IMR-90 (cell line): Measurements from ENCODE around the gene NOD2. TPM values are rescaled to one million over a fixed set of nuclear protein-coding genes. Genes with fewer than 3 reads are reported as not detected.

ENCODE experiments used
- ATAC-seq: fragments of 200-7000 bp; cut with Tn5 transposase; 2 replicates; pipeline ENCODE4 v1.9.1; 2020; ENCODE audit warnings: low read depth, mild to moderate bottlenecking, moderate library complexity
- BruUV-seq: library from RNA; stranded (reverse); fragments of 400-500 nt; replicated peaks from 2 replicates; lab custom pipeline; 2021; lab: Mats Ljungman, UMichigan
- CTCF ChIA-PET: fragments of 300-600 bp; formaldehyde crosslinking; extraction: SDS; loops from one replicate; lab custom pipeline; 2021; ENCODE audit warnings: antibody characterized with exemption; lab: Yijun Ruan, JAX
- POLR2A ChIA-PET: fragments of 300-600 bp; sonication (Branson Sonifier 250); formaldehyde crosslinking; loops from one replicate; lab custom pipeline; 2022; ENCODE audit warnings: antibody characterized with exemption; ENCODE audit not compliant: unreplicated experiment; lab: Charles Lee
- DNase-seq: peaks from one replicate; pipeline ENCODE4 v3.0.0; 2013
- H2AFZ ChIP-seq: replicated peaks from 2 replicates; pipeline ENCODE3; 2013; ENCODE audit warnings: low read length, mild to moderate bottlenecking; ENCODE audit not compliant: poor library complexity
- H2AK5ac ChIP-seq: 2 replicates; pipeline ENCODE4 v1.6.1; 2013; ENCODE audit warnings: low read depth, low read length, inconsistent platforms
- H2AK9ac ChIP-seq: replicated peaks from 2 replicates; pipeline ENCODE3; 2013; ENCODE audit warnings: mild to moderate bottlenecking, low read depth, low read length, moderate library complexity; ENCODE audit not compliant: poor library complexity
- H2BK120ac ChIP-seq: 2 replicates; pipeline ENCODE4 v1.6.1; 2013; ENCODE audit warnings: low read depth, low read length, inconsistent platforms
- H2BK15ac ChIP-seq: 3 replicates; pipeline ENCODE4 v1.6.1; 2013; ENCODE audit warnings: low read depth, low read length, inconsistent platforms
- H2BK20ac ChIP-seq: 2 replicates; pipeline ENCODE4 v1.6.1; 2013; ENCODE audit warnings: low read depth, mild to moderate bottlenecking, inconsistent platforms, low read length, moderate library complexity
- H2BK5ac ChIP-seq: 2 replicates; pipeline ENCODE4 v1.6.1; 2013; ENCODE audit warnings: mild to moderate bottlenecking, low read depth, low read length, inconsistent platforms; ENCODE audit not compliant: poor library complexity, severe bottlenecking
- H3K14ac ChIP-seq: replicated peaks from 2 replicates; pipeline ENCODE4 v1.6.1; 2013; ENCODE audit warnings: low read depth, low read length, inconsistent platforms
- H3K18ac ChIP-seq: 2 replicates; pipeline ENCODE4 v1.6.1; 2013; ENCODE audit warnings: low read depth, low read length, control low read depth
- H3K23ac ChIP-seq: 2 replicates; pipeline ENCODE4 v1.6.1; 2013; ENCODE audit warnings: low read depth, low read length, inconsistent platforms
- H3K27ac ChIP-seq: 2 replicates; pipeline ENCODE4 v1.5.1; 2013; ENCODE audit warnings: mild to moderate bottlenecking, control low read depth, low read length; ENCODE audit not compliant: insufficient read depth
- H3K27me3 ChIP-seq: 2 replicates; pipeline ENCODE4 v1.6.1; 2013; ENCODE audit warnings: low read length; ENCODE audit not compliant: control insufficient read depth, insufficient read depth
- H3K36me3 ChIP-seq: 2 replicates; pipeline ENCODE4 v1.6.1; 2013; ENCODE audit warnings: low read length, mixed read lengths; ENCODE audit not compliant: control insufficient read depth, insufficient read depth
- H3K4ac ChIP-seq: 2 replicates; pipeline ENCODE4 v1.6.1; 2013; ENCODE audit warnings: low read depth, low read length, inconsistent platforms
- H3K4me1 ChIP-seq: 2 replicates; pipeline ENCODE4 v1.6.1; 2013; ENCODE audit warnings: low read length, mixed read lengths; ENCODE audit not compliant: control insufficient read depth, insufficient read depth
- H3K4me2 ChIP-seq: 2 replicates; pipeline ENCODE4 v1.6.1; 2013; ENCODE audit warnings: low read depth, mild to moderate bottlenecking, control low read depth, low read length, moderate library complexity
- H3K4me3 ChIP-seq: 2 replicates; pipeline ENCODE4 v1.5.1; 2013; ENCODE audit warnings: low read depth, mild to moderate bottlenecking, control low read depth, low read length, moderate library complexity; ENCODE audit not compliant: insufficient read depth
- H3K56ac ChIP-seq: 2 replicates; pipeline ENCODE4 v1.6.1; 2013; ENCODE audit warnings: low read length, inconsistent platforms; ENCODE audit not compliant: insufficient read depth; ENCODE audit errors: extremely low read depth
- H3K79me1 ChIP-seq, 2 experiments: 2 replicates each; pipeline ENCODE4 v1.6.1; 2013; ENCODE audit warnings: low read length in 2 of 2, inconsistent platforms in 1 of 2, low read depth in 1 of 2
- H3K9ac ChIP-seq: 2 replicates; pipeline ENCODE4 v1.6.1; 2013; ENCODE audit warnings: low read depth, low read length, control low read depth
- H3K9me1 ChIP-seq: 2 replicates; pipeline ENCODE4 v1.6.1; 2013; ENCODE audit warnings: low read length, inconsistent platforms; ENCODE audit not compliant: insufficient read depth
- H3K9me3 ChIP-seq: 2 replicates; pipeline ENCODE4 v1.6.1; 2013; ENCODE audit warnings: low read length; ENCODE audit not compliant: control insufficient read depth, insufficient read depth
- H4K20me1 ChIP-seq: 2 replicates; pipeline ENCODE4 v1.6.1; 2013; ENCODE audit warnings: low read length, inconsistent platforms; ENCODE audit not compliant: insufficient read depth
- H4K5ac ChIP-seq: 2 replicates; pipeline ENCODE4 v1.6.1; 2013; ENCODE audit warnings: mild to moderate bottlenecking, low read depth, low read length, control low read depth
- H4K8ac ChIP-seq, 2 experiments: 2 replicates each; pipeline ENCODE4 v1.6.1; 2013; ENCODE audit warnings: low read depth in 2 of 2, low read length in 2 of 2, control low read depth in 1 of 2, inconsistent platforms in 1 of 2
- H4K91ac ChIP-seq: 2 replicates; pipeline ENCODE4 v1.6.1; 2013; ENCODE audit warnings: low read depth, low read length, inconsistent platforms; ENCODE audit not compliant: insufficient read depth
- BHLHE40 ChIP-seq: fragments of 150-350 bp; IDR thresholded peaks from 2 replicates; pipeline ENCODE4 v1.6.1; 2016; ENCODE audit warnings: mild to moderate bottlenecking, low read depth, low read length
- CEBPB ChIP-seq: IDR thresholded peaks from 2 replicates; pipeline ENCODE4 v1.6.1; 2012; ENCODE audit warnings: low read depth, low read length, improper control_type of control experiment
- CHD1 ChIP-seq: IDR thresholded peaks from 2 replicates; pipeline ENCODE4 v1.6.1; 2012; ENCODE audit warnings: low read depth, low read length, improper control_type of control experiment
- CTCF ChIP-seq: conservative IDR thresholded peaks from 2 replicates; pipeline ENCODE4 v1.5.1; 2012; ENCODE audit warnings: mild to moderate bottlenecking, low read depth, low read length, improper control_type of control experiment
- ELK1 ChIP-seq: fragments of 150-350 bp; IDR thresholded peaks from 2 replicates; pipeline ENCODE4 v1.6.1; 2016; ENCODE audit warnings: low read depth, mild to moderate bottlenecking, low read length, moderate library complexity, borderline replicate concordance
- MAFK ChIP-seq: IDR thresholded peaks from 2 replicates; pipeline ENCODE4 v1.6.1; 2012; ENCODE audit warnings: low read depth, low read length, improper control_type of control experiment
- MAZ ChIP-seq: IDR thresholded peaks from 2 replicates; pipeline ENCODE4 v1.6.1; 2012; ENCODE audit warnings: low read depth, mild to moderate bottlenecking, low read length, improper control_type of control experiment, moderate library complexity, borderline replicate concordance
- RCOR1 ChIP-seq: IDR thresholded peaks from 2 replicates; pipeline ENCODE4 v1.6.1; 2012; ENCODE audit warnings: mild to moderate bottlenecking, low read length, improper control_type of control experiment; ENCODE audit not compliant: insufficient replicate concordance
- RFX5 ChIP-seq: IDR thresholded peaks from 2 replicates; pipeline ENCODE4 v1.8.0; 2012; ENCODE audit warnings: low read depth, mild to moderate bottlenecking, low read length, moderate library complexity
- USF2 ChIP-seq: fragments of 150-350 bp; IDR thresholded peaks from 2 replicates; pipeline ENCODE4 v1.6.1; 2017; ENCODE audit warnings: mild to moderate bottlenecking, antibody characterized with exemption, low read length, low read depth
- WGBS, 2 experiments: methylation state at CpG; one replicate each; pipeline versions ENCODE4 v1.1.5 to v1.1.7; 2013; ENCODE audit warnings: missing lambda C conversion rate in 2 of 2; ENCODE audit not compliant: insufficient read length in 1 of 2; ENCODE audit errors: extremely low coverage in 2 of 2; 5-methylcytosine and 5-hydroxymethylcytosine counted together
- dilution Hi-C: fragments of 300-500 bp; cut with HindIII; formaldehyde crosslinking; loops from one replicate; pipeline ENCODE4 v1.14.3; 2018; ENCODE audit warnings: low sequenced_read_pairs; ENCODE audit not compliant: unreplicated experiment
- in situ Hi-C: fragments of 300-500 bp; cut with MboI; formaldehyde crosslinking; loops from 3 replicates; pipeline ENCODE4 v1.14.3; 2019; ENCODE audit warnings: low sequenced_read_pairs, inconsistent platforms, mixed read lengths
- intact Hi-C: fragments of 100-400 bp; cut with micrococcal nuclease; formaldehyde crosslinking; loops from 2 replicates; pipeline ENCODE4 v1.10.0; 2022
- polyA plus RNA-seq, 3 experiments: library from polyadenylated mRNA; depleted of rRNA; stranded (reverse); fragments of >200 nt; gene quantifications; 2 replicates each; pipeline ENCODE4 v1.2.3, GENCODE V29; 2012; ENCODE audit warnings: low replicate concordance in 1 of 3
- total RNA-seq: library from RNA; depleted of rRNA; stranded (reverse); fragments of >200 nt; gene quantifications from 2 replicates; pipeline ENCODE4 v1.2.3, GENCODE V29; 2012

Gene NOD2
- total and polyA plus RNA-seq, 2 of the 4 experiments (the other 2 are of a cell fraction) = not detected

GRCh38 chr16:50655558-50656055, 37.8 kb upstream of the NOD2 start:
- Histone ChIP-seq H2BK120ac (no peak overlapping the region), H3K4me1 (no peaks in the 10 kb centered on the region), H4K20me1 (no peaks in the 10 kb centered on the region), H2BK15ac (no peak overlapping the region), H2AK9ac (no peak overlapping the region), H4K91ac (no peak overlapping the region), H3K27ac (no peak overlapping the region), H3K9ac (no peak overlapping the region), H3K9me3 (no peaks in the 10 kb centered on the region), H3K14ac (no peak overlapping the region), H2BK5ac (no peak overlapping the region), H3K79me1 (no peaks in the 10 kb centered on the region), H3K27me3 (peaks cover 6% of the 10 kb centered on the region; the same call in 1 of the 2 replicates), H2AFZ (no peak overlapping the region), H3K9me1 (no peaks in the 10 kb centered on the region), H3K18ac (no peak overlapping the region), H3K4me3 (no peak overlapping the region), H4K8ac (no peak overlapping the region), H3K4me2 (no peak overlapping the region), H3K23ac (no peak overlapping the region), H3K56ac (no peak overlapping the region), H2AK5ac (no peak overlapping the region), H3K36me3 (no peaks in the 10 kb centered on the region), H2BK20ac (no peak overlapping the region), H3K4ac (no peak overlapping the region), H4K5ac (no peak overlapping the region)
- ChIA-PET POLR2A (no interaction called here), CTCF (no interaction called here)
- intact Hi-C loops (no loop called here), in situ Hi-C loops (loop anchor here (25.0 kb wide), 1 partner anchor 443 kb away; no protein-coding TSS in a partner anchor), dilution Hi-C loops (no loop called here)
- 83% methylated on average over 1 of the region's 3 CpGs; no CpG with 5 or more reads in 1 of the 2 experiments for WGBS, 2 experiments
- TF ChIP-seq RCOR1 (no peak), CTCF (no peak), CHD1 (no peak), MAFK (no peak), USF2 (no peak), BHLHE40 (no peak), CEBPB (no peak), ELK1 (no peak), RFX5 (no peak), MAZ (no peak)
- no peak for DNase-seq
- no TSS peak for BruUV-seq
- no peak for ATAC-seq
